Measurements from ENCODE around the gene CFAP299.

Gene CFAP299

GRCh38 chr4:80539190-80539589 is 203.7 kb downstream of the CFAP299 start:
- FAIRE-seq (no peak), DNase-seq (ENCODE audit: insufficient read length, low spot score) (no peak)
- no peak for TF ChIP-seq PAX5 (IDR thresholded peaks at IDR 0.05; ENCODE audit: insufficient read depth, low read length, severe bottlenecking)

DNA sequence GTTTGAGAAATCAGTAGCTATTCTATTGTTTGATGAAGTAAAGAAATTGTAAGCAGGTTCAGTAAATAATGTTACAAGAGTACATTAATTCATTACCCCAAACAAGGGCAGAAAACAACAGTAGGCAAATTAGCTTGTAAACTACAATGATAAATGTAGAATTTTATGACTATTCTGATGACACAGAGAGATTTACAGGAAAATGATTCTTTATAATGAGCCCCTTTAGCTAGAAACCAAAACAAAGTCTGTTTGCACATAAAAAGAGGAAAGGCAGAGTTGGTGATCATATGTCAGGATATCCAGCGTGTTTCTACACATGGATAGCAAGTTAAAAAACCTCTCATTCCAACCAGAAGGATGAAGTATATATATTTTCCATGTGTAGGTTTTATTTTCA is 204.8 kb downstream of the CFAP299 start:
- no peak for FAIRE-seq
- no peak for DNase-seq (ENCODE audit: insufficient read length, low spot score)
- TF ChIP-seq POLR2AphosphoS5 (IDR thresholded peaks at IDR 0.05; ENCODE audit: low read depth, low read length) (no peak), TAF1 (IDR thresholded peaks at IDR 0.05; ENCODE audit: low read depth, low read length) (no peak), PAX5 (IDR thresholded peaks at IDR 0.05; ENCODE audit: insufficient read depth, low read length, severe bottlenecking) (no peak), SPI1 (IDR thresholded peaks at IDR 0.05; ENCODE audit: low read depth, low read length) (no peak), POLR2A (IDR thresholded peaks at IDR 0.05; ENCODE audit: low read depth, low read length) (no peak), POU2F2 (IDR thresholded peaks at IDR 0.05; ENCODE audit: low read depth, low read length) (no peak)

GRCh38 chr4:80540785-80541469 is 205.4 kb downstream of the CFAP299 start:
- FAIRE-seq: no peak
- DNase-seq (ENCODE audit: insufficient read length, low spot score): peak; percentile 13
- TF ChIP-seq PAX5 (IDR thresholded peaks at IDR 0.05; ENCODE audit: insufficient read depth, low read length, severe bottlenecking) (no peak), SPI1 (IDR thresholded peaks at IDR 0.05; ENCODE audit: low read depth, low read length) (peak; percentile 24; the same call in 1 of the 2 replicates)

DNA sequence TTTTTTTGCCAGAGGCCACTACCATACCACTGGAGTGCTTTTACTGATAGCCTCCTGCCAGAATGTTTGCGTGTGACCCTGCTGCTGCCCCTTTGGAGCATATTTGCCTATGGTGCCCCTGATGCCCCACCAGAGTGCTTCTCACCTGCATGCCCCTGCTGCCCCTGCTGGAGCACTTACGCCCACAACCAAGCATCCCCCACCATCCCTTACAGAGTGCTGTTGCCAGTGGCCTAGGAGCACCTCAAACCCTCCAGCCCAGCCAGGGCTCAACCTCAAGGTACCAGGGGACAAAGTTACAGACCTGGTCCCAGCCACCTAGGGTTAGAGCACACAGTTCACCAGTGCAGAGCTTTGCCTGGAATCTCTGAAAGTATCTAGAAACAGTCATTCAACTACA is 207.2 kb downstream of the CFAP299 start:
- no peak for FAIRE-seq
- DNase-seq (ENCODE audit: insufficient read length, low spot score): no peak
- no peak for TF ChIP-seq PAX5 (IDR thresholded peaks at IDR 0.05; ENCODE audit: insufficient read depth, low read length, severe bottlenecking)
- no peak for TF ChIP-seq POU2F2 (IDR thresholded peaks at IDR 0.05; ENCODE audit: low read depth, low read length)
- TF ChIP-seq SPI1 (IDR thresholded peaks at IDR 0.05; ENCODE audit: low read depth, low read length): no peak
- TF ChIP-seq POLR2AphosphoS5 (IDR thresholded peaks at IDR 0.05; ENCODE audit: low read depth, low read length): no peak
- no peak for TF ChIP-seq POLR2A (IDR thresholded peaks at IDR 0.05; ENCODE audit: low read depth, low read length)
- no peak for TF ChIP-seq TAF1 (IDR thresholded peaks at IDR 0.05; ENCODE audit: low read depth, low read length)

DNA sequence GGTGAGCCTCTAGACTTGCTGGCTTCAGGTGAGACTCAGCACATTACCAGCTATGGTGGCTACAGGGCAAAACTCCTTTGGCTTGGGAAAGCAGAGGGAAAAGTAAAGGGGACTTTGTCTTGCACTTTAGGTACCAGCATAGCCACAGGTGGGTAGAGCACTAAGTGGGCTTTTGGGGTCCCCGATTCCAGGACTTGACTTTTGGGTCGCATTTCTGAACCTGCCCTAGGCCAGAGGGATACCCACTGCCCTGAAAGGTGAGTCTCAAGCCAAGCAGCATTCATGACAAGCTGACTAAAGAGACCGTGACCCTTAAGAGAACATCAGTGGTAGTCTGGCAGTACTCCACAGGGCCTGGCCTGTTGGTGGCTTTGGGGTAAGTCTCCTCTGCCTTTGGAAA is 224.8 kb downstream of the CFAP299 start:
- TF ChIP-seq POU2F2 (IDR thresholded peaks at IDR 0.05; ENCODE audit: low read depth, low read length): no peak
- TF ChIP-seq PAX5 (IDR thresholded peaks at IDR 0.05; ENCODE audit: insufficient read depth, low read length, severe bottlenecking): no peak
- TF ChIP-seq POLR2AphosphoS5 (IDR thresholded peaks at IDR 0.05; ENCODE audit: low read depth, low read length): no peak
- no peak for TF ChIP-seq TAF1 (IDR thresholded peaks at IDR 0.05; ENCODE audit: low read depth, low read length)
- no peak for FAIRE-seq

GRCh38 chr4:80566203-80566872 is 230.8 kb downstream of the CFAP299 start:
- FAIRE-seq (no peak), DNase-seq (ENCODE audit: insufficient read length, low spot score) (no peak)
- no peak for TF ChIP-seq PAX5 (IDR thresholded peaks at IDR 0.05; ENCODE audit: insufficient read depth, low read length, severe bottlenecking)
- TF ChIP-seq TAF1 (IDR thresholded peaks at IDR 0.05; ENCODE audit: low read depth, low read length): no peak
- no peak for TF ChIP-seq POLR2A (IDR thresholded peaks at IDR 0.05; ENCODE audit: low read depth, low read length)
- no peak for TF ChIP-seq POLR2AphosphoS5 (IDR thresholded peaks at IDR 0.05; ENCODE audit: low read depth, low read length)
- TF ChIP-seq POU2F2 (IDR thresholded peaks at IDR 0.05; ENCODE audit: low read depth, low read length): no peak
- no peak for TF ChIP-seq SPI1 (IDR thresholded peaks at IDR 0.05; ENCODE audit: low read depth, low read length)

More for the DNA sequence above, 224.8 kb downstream of the CFAP299 start:
- DNase-seq (ENCODE audit: insufficient read length, low spot score): no peak

GRCh38 chr4:80568891-80569290 is 233.4 kb downstream of the CFAP299 start:
- DNase-seq (ENCODE audit: insufficient read length, low spot score): no peak

GRCh38 chr4:80576796-80577195 is 241.3 kb downstream of the CFAP299 start:
- no peak for DNase-seq (ENCODE audit: insufficient read length, low spot score)
- TF ChIP-seq TAF1 (IDR thresholded peaks at IDR 0.05; ENCODE audit: low read depth, low read length) (no peak), POLR2AphosphoS5 (IDR thresholded peaks at IDR 0.05; ENCODE audit: low read depth, low read length) (no peak), PAX5 (IDR thresholded peaks at IDR 0.05; ENCODE audit: insufficient read depth, low read length, severe bottlenecking) (no peak), POLR2A (IDR thresholded peaks at IDR 0.05; ENCODE audit: low read depth, low read length) (no peak), POU2F2 (IDR thresholded peaks at IDR 0.05; ENCODE audit: low read depth, low read length) (no peak), SPI1 (IDR thresholded peaks at IDR 0.05; ENCODE audit: low read depth, low read length) (no peak)
- peak; percentile 9 for FAIRE-seq

More at GRCh38 chr4:80568891-80569290, 233.4 kb downstream of the CFAP299 start:
- no peak for FAIRE-seq
- TF ChIP-seq POLR2A (IDR thresholded peaks at IDR 0.05; ENCODE audit: low read depth, low read length) (no peak), SPI1 (IDR thresholded peaks at IDR 0.05; ENCODE audit: low read depth, low read length) (no peak), TAF1 (IDR thresholded peaks at IDR 0.05; ENCODE audit: low read depth, low read length) (no peak), POLR2AphosphoS5 (IDR thresholded peaks at IDR 0.05; ENCODE audit: low read depth, low read length) (no peak), POU2F2 (IDR thresholded peaks at IDR 0.05; ENCODE audit: low read depth, low read length) (no peak), PAX5 (IDR thresholded peaks at IDR 0.05; ENCODE audit: insufficient read depth, low read length, severe bottlenecking) (no peak)

- FAIRE-seq: no peak
- DNase-seq (ENCODE audit: insufficient read length, low spot score): no peak
- TF ChIP-seq POLR2A (IDR thresholded peaks at IDR 0.05; ENCODE audit: low read depth, low read length): no peak
- no peak for TF ChIP-seq PAX5 (IDR thresholded peaks at IDR 0.05; ENCODE audit: insufficient read depth, low read length, severe bottlenecking)
- TF ChIP-seq POLR2AphosphoS5 (IDR thresholded peaks at IDR 0.05; ENCODE audit: low read depth, low read length): no peak
- TF ChIP-seq SPI1 (IDR thresholded peaks at IDR 0.05; ENCODE audit: low read depth, low read length): no peak
- no peak for TF ChIP-seq TAF1 (IDR thresholded peaks at IDR 0.05; ENCODE audit: low read depth, low read length)
- TF ChIP-seq POU2F2 (IDR thresholded peaks at IDR 0.05; ENCODE audit: low read depth, low read length): no peak
These were observed 242.5 kb downstream of the CFAP299 start for GRCh38 chr4:80578001-80578400.

DNA sequence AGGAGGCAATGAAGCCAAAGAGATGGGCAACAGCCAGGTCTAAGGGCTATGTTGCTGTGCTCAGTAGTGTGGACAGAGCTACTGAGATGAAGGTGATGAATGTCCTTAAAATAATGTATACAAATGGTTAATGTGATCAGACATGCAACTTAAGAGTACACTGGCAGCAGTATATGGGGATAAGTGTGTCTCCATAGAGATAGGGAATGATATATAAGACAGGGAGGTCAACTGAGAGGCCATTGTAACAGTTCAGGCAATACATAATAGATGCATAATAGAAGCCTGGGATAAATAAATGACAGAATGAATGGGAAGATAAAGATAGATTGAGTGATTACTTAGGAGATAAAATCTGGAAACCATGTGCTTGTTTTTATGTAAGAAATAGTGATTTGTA is 250.0 kb downstream of the CFAP299 start:
- no peak for FAIRE-seq
- TF ChIP-seq TAF1 (IDR thresholded peaks at IDR 0.05; ENCODE audit: low read depth, low read length) (no peak), POLR2AphosphoS5 (IDR thresholded peaks at IDR 0.05; ENCODE audit: low read depth, low read length) (no peak), POLR2A (IDR thresholded peaks at IDR 0.05; ENCODE audit: low read depth, low read length) (no peak), PAX5 (IDR thresholded peaks at IDR 0.05; ENCODE audit: insufficient read depth, low read length, severe bottlenecking) (no peak), POU2F2 (IDR thresholded peaks at IDR 0.05; ENCODE audit: low read depth, low read length) (no peak), SPI1 (IDR thresholded peaks at IDR 0.05; ENCODE audit: low read depth, low read length) (no peak)
- no peak for DNase-seq (ENCODE audit: insufficient read length, low spot score)

Data from GM12891 (cell line).